OCI-LY7 (cell line): ENCODE results near the gene MAP2K5. TPM values are rescaled to one million over a fixed set of nuclear protein-coding genes. Genes with fewer than 3 reads are reported as not detected.

ENCODE experiments used
- BruUV-seq: library from RNA; stranded (reverse); fragments of 400-500 nt; replicated peaks from 2 replicates; lab custom pipeline; 2021; lab: Mats Ljungman, UMichigan
- CTCF ChIA-PET: fragments of 300-600 bp; sonication (Branson Sonifier 250); formaldehyde crosslinking; loops from one replicate; lab custom pipeline; 2022; ENCODE audit warnings: antibody characterized with exemption; ENCODE audit not compliant: unreplicated experiment; lab: Charles Lee
- POLR2A ChIA-PET: fragments of 300-600 bp; sonication (Branson Sonifier 250); formaldehyde crosslinking; loops from one replicate; lab custom pipeline; 2022; ENCODE audit warnings: antibody characterized with exemption; lab: Charles Lee
- DNase-seq: peaks from one replicate; pipeline ENCODE4 v3.0.0-alpha.2; 2015; ENCODE audit warnings: low spot score
- H2AFZ ChIP-seq: fragments of 200-600 bp; sonication (generic), shearing (Covaris generic); 2 replicates; pipeline ENCODE4 v1.6.1; 2014; ENCODE audit warnings: mild to moderate bottlenecking, antibody characterized with exemption, low read length, moderate library complexity
- H3K27ac ChIP-seq: fragments of 200-600 bp; sonication (generic); 2 replicates; pipeline ENCODE4 v1.5.1; 2014; ENCODE audit warnings: mixed run types, low read depth, mild to moderate bottlenecking, moderate library complexity, low read length, inconsistent platforms; ENCODE audit not compliant: poor library complexity, severe bottlenecking
- H3K36me3 ChIP-seq: fragments of 200-600 bp; sonication (generic); 2 replicates; pipeline ENCODE4 v1.6.1; 2014; ENCODE audit warnings: mild to moderate bottlenecking, antibody characterized with exemption, low read length, moderate library complexity, mixed read lengths; ENCODE audit not compliant: insufficient read depth
- H3K4me1 ChIP-seq: fragments of 200-600 bp; sonication (generic); 2 replicates; pipeline ENCODE4 v1.5.1; 2014; ENCODE audit warnings: mild to moderate bottlenecking, low read length; ENCODE audit not compliant: insufficient read depth, poor library complexity, severe bottlenecking
- H3K4me2 ChIP-seq: fragments of 200-600 bp; sonication (generic); 2 replicates; pipeline ENCODE4 v1.6.1; 2014; ENCODE audit warnings: mild to moderate bottlenecking, low read length
- H3K4me3 ChIP-seq: fragments of 200-600 bp; sonication (generic); 2 replicates; pipeline ENCODE4 v1.5.1; 2014; ENCODE audit warnings: mild to moderate bottlenecking, low read depth, low read length; ENCODE audit not compliant: poor library complexity, severe bottlenecking
- H3K79me2 ChIP-seq: fragments of 200-600 bp; sonication (generic); 2 replicates; pipeline ENCODE4 v1.6.1; 2016; ENCODE audit warnings: low read depth, mild to moderate bottlenecking, low read length, moderate library complexity, mixed read lengths; ENCODE audit not compliant: insufficient read depth
- H3K9me2 ChIP-seq: fragments of 200-600 bp; sonication (generic); 2 replicates; pipeline ENCODE4 v1.6.1; 2016; ENCODE audit warnings: mild to moderate bottlenecking, low read length, mixed read lengths; ENCODE audit not compliant: insufficient read depth
- H3K9me3 ChIP-seq: fragments of 200-600 bp; sonication (generic); 2 replicates; pipeline ENCODE4 v1.6.1; 2014; ENCODE audit warnings: mild to moderate bottlenecking, mixed run types, low read length, mixed read lengths
- H4K20me1 ChIP-seq: fragments of 200-600 bp; sonication (generic); 2 replicates; pipeline ENCODE4 v1.6.1; 2014; ENCODE audit warnings: mild to moderate bottlenecking, antibody characterized with exemption, low read length, moderate library complexity, mixed read lengths; ENCODE audit not compliant: insufficient read depth
- CTCF ChIP-seq: fragments of 200-600 bp; sonication (generic); conservative IDR thresholded peaks from 2 replicates; pipeline ENCODE4 v1.5.1; 2014; ENCODE audit warnings: mild to moderate bottlenecking, antibody characterized with exemption, low read length, moderate library complexity, mixed read lengths
- EZH2phosphoT487 ChIP-seq: fragments of 200-600 bp; sonication (generic); IDR thresholded peaks from 2 replicates; pipeline ENCODE4 v1.6.1; 2018; ENCODE audit warnings: low read depth, borderline replicate concordance, mild to moderate bottlenecking, mixed run types, antibody characterized with exemption, low read length, moderate library complexity, mixed read lengths
- intact Hi-C: fragments of 100-400 bp; cut with micrococcal nuclease; formaldehyde crosslinking; loops from one replicate; pipeline ENCODE4 v1.10.0; 2022; ENCODE audit not compliant: unreplicated experiment
- total RNA-seq, 2 experiments: library from RNA; depleted of rRNA in 1 of 2; stranded (reverse); fragments of >200 nt in 1 of 2; shearing (Covaris generic) in 1 of 2; gene quantifications; 2 replicates each; pipeline ENCODE4 v1.2.3, GENCODE V29; 2014 to 2022

MAP2K5 gene
- total RNA-seq, 2 experiments from 2014 or later: 10.2 to 35.0 TPM

GRCh38 chr15:67839499-67839928, 297.0 kb downstream of the MAP2K5 start:
- H3K4me2 ChIP-seq: peak overlapping the region; percentile 92
- no TSS peak for BruUV-seq
- no peaks in the 10 kb centered on the region for H3K36me3 ChIP-seq
- no peaks in the 10 kb centered on the region for H4K20me1 ChIP-seq
- peak overlapping the region; percentile 96 for H2AFZ ChIP-seq
- no peak for TF ChIP-seq CTCF
- no peak for TF ChIP-seq EZH2phosphoT487
- H3K9me3 ChIP-seq: no peaks in the 10 kb centered on the region
- intact Hi-C loops: loop anchor here (5.0 kb wide), 2 partner anchors 297 to 317 kb away; partner anchors contain the start of genes C15orf61 and MAP2K5
- peak; percentile 66 for DNase-seq
- CTCF ChIA-PET: no interaction called here
- no peaks in the 10 kb centered on the region for H3K9me2 ChIP-seq
- H3K27ac ChIP-seq: peak overlapping the region; percentile 86
- POLR2A ChIA-PET: interaction anchor here (0.6 to 1.0 kb wide), 3 partner anchors 54 to 1232 kb away, joined by 3 to 5 read pairs (median 4); no protein-coding TSS in a partner anchor
- peak overlapping the region; percentile 73 for H3K4me3 ChIP-seq
- H3K4me1 ChIP-seq: peaks cover 69% of the 10 kb centered on the region
- H3K79me2 ChIP-seq: no peaks in the 10 kb centered on the region

GRCh38 chr15:67839929-67840748, 297.6 kb downstream of the MAP2K5 start, which contains the start of gene RNU6-1:
RNU6-1 (minus strand) TSS chr15:67840045.
- ChIA-PET POLR2A (interaction anchor here (0.6 to 2.2 kb wide), 6 partner anchors 10 to 1233 kb away, joined by 3 to 16 read pairs (median 4); no protein-coding TSS in a partner anchor), CTCF (interaction anchor here (1.0 to 1.6 kb wide), 2 partner anchors 13 to 58 kb away, joined by 4 to 5 read pairs; no protein-coding TSS in a partner anchor)
- BruUV-seq: no TSS peak
- Histone ChIP-seq H3K4me1 (peaks cover 63% of the 10 kb centered on the region), H4K20me1 (no peaks in the 10 kb centered on the region), H3K4me2 (peak within 1 kb of the TSS; percentile 92), H3K27ac (peak within 1 kb of the TSS; percentile 86), H3K4me3 (peak within 1 kb of the TSS; percentile 73), H3K9me3 (no peaks in the 10 kb centered on the region), H3K79me2 (no peaks in the 10 kb centered on the region), H2AFZ (peak within 1 kb of the TSS; percentile 96), H3K9me2 (no peaks in the 10 kb centered on the region), H3K36me3 (no peaks in the 10 kb centered on the region)
- peak; percentile 97 for DNase-seq
- TF ChIP-seq EZH2phosphoT487 (no peak), CTCF (no peak)
- intact Hi-C loops: loop anchor here (1.0 to 5.0 kb wide), 3 partner anchors 298 to 318 kb away; partner anchors contain the start of genes C15orf61 and MAP2K5
